ENCODE data around the gene RRAS2.

DNA sequence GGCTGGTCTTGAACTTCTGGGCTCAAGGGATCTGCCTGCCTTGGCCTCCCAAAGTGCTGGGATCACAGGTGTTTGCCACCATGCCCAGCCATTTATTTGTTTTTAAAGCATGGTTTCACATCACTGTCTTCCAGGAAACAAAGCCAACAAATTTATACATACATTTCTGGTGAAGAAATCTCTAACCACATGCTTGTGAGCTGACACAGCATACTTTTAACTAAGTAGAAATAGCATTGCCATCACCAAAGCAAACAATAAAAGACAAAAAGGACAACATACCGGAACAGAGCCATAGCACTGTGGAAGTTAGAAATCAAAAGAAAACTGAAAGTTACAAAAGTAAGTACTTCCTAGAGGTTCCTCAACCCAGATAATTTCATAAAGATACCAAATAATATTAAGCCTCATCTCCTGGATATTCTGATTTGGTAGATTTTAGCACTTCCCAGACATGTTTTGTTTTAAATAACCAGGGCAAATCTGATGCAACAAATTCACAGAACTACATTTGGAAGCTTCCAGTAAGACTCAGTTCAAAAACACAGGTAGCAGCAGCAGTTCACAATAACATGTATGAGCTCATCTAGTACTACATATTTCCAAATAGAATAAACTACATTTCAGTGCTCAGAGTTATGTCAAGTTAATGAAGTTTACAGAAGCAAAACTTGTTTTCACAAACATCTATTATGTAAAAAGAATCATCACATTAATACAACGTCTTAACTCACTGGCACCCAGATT lies 70.6 kb downstream of the RRAS2 start:
- TF ChIP-seq, protein P1, sequence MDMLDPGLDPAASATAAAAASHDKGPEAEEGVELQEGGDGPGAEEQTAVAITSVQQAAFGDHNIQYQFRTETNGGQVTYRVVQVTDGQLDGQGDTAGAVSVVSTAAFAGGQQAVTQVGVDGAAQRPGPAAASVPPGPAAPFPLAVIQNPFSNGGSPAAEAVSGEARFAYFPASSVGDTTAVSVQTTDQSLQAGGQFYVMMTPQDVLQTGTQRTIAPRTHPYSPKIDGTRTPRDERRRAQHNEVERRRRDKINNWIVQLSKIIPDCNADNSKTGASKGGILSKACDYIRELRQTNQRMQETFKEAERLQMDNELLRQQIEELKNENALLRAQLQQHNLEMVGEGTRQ (CRISPR knock-in tag; IDR thresholded peaks at IDR 0.05), result no peak
- TF ChIP-seq, protein P2, sequence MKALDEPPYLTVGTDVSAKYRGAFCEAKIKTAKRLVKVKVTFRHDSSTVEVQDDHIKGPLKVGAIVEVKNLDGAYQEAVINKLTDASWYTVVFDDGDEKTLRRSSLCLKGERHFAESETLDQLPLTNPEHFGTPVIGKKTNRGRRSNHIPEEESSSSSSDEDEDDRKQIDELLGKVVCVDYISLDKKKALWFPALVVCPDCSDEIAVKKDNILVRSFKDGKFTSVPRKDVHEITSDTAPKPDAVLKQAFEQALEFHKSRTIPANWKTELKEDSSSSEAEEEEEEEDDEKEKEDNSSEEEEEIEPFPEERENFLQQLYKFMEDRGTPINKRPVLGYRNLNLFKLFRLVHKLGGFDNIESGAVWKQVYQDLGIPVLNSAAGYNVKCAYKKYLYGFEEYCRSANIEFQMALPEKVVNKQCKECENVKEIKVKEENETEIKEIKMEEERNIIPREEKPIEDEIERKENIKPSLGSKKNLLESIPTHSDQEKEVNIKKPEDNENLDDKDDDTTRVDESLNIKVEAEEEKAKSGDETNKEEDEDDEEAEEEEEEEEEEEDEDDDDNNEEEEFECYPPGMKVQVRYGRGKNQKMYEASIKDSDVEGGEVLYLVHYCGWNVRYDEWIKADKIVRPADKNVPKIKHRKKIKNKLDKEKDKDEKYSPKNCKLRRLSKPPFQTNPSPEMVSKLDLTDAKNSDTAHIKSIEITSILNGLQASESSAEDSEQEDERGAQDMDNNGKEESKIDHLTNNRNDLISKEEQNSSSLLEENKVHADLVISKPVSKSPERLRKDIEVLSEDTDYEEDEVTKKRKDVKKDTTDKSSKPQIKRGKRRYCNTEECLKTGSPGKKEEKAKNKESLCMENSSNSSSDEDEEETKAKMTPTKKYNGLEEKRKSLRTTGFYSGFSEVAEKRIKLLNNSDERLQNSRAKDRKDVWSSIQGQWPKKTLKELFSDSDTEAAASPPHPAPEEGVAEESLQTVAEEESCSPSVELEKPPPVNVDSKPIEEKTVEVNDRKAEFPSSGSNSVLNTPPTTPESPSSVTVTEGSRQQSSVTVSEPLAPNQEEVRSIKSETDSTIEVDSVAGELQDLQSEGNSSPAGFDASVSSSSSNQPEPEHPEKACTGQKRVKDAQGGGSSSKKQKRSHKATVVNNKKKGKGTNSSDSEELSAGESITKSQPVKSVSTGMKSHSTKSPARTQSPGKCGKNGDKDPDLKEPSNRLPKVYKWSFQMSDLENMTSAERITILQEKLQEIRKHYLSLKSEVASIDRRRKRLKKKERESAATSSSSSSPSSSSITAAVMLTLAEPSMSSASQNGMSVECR (CRISPR knock-in tag; IDR thresholded peaks at IDR 0.05; ENCODE audit: borderline replicate concordance), result no peak
- TF ChIP-seq, protein P3, sequence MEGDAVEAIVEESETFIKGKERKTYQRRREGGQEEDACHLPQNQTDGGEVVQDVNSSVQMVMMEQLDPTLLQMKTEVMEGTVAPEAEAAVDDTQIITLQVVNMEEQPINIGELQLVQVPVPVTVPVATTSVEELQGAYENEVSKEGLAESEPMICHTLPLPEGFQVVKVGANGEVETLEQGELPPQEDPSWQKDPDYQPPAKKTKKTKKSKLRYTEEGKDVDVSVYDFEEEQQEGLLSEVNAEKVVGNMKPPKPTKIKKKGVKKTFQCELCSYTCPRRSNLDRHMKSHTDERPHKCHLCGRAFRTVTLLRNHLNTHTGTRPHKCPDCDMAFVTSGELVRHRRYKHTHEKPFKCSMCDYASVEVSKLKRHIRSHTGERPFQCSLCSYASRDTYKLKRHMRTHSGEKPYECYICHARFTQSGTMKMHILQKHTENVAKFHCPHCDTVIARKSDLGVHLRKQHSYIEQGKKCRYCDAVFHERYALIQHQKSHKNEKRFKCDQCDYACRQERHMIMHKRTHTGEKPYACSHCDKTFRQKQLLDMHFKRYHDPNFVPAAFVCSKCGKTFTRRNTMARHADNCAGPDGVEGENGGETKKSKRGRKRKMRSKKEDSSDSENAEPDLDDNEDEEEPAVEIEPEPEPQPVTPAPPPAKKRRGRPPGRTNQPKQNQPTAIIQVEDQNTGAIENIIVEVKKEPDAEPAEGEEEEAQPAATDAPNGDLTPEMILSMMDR (IDR thresholded peaks at IDR 0.05), result no peak
- TF ChIP-seq, protein P4, sequence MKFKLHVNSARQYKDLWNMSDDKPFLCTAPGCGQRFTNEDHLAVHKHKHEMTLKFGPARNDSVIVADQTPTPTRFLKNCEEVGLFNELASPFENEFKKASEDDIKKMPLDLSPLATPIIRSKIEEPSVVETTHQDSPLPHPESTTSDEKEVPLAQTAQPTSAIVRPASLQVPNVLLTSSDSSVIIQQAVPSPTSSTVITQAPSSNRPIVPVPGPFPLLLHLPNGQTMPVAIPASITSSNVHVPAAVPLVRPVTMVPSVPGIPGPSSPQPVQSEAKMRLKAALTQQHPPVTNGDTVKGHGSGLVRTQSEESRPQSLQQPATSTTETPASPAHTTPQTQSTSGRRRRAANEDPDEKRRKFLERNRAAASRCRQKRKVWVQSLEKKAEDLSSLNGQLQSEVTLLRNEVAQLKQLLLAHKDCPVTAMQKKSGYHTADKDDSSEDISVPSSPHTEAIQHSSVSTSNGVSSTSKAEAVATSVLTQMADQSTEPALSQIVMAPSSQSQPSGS (CRISPR knock-in tag; IDR thresholded peaks at IDR 0.05; ENCODE audit: borderline replicate concordance, low read depth), result no peak
- TF ChIP-seq CREB1 (CRISPR knock-in tag; IDR thresholded peaks at IDR 0.05), result no peak
- TF ChIP-seq SP1 (CRISPR knock-in tag; conservative IDR thresholded peaks at IDR 0.05), result no peak
- no peak for TF ChIP-seq ZNF416 (CRISPR knock-in tag; IDR thresholded peaks at IDR 0.05)
- no peak for TF ChIP-seq CBFB (CRISPR knock-in tag; IDR thresholded peaks at IDR 0.05; ENCODE audit: low read depth)
- TF ChIP-seq, protein P5, sequence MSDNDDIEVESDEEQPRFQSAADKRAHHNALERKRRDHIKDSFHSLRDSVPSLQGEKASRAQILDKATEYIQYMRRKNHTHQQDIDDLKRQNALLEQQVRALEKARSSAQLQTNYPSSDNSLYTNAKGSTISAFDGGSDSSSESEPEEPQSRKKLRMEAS (CRISPR knock-in tag; IDR thresholded peaks at IDR 0.05), result no peak
- TF ChIP-seq, protein P6, sequence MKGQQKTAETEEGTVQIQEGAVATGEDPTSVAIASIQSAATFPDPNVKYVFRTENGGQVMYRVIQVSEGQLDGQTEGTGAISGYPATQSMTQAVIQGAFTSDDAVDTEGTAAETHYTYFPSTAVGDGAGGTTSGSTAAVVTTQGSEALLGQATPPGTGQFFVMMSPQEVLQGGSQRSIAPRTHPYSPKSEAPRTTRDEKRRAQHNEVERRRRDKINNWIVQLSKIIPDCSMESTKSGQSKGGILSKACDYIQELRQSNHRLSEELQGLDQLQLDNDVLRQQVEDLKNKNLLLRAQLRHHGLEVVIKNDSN (CRISPR knock-in tag; IDR thresholded peaks at IDR 0.05), result no peak
- TF ChIP-seq JUN (CRISPR knock-in tag; IDR thresholded peaks at IDR 0.05), result no peak

Measured in WTC11 (cell line).